HG02981 (cell line): ENCODE measurements around the gene IFITM2.

ENCODE experiments used
- ATAC-seq: cut with Tn5 transposase; IDR thresholded peaks from one replicate; pipeline ENCODE4 v1.9.1; 2021; ENCODE audit warnings: mild to moderate bottlenecking, moderate library complexity; ENCODE audit not compliant: unreplicated experiment

Gene IFITM2

DNA sequence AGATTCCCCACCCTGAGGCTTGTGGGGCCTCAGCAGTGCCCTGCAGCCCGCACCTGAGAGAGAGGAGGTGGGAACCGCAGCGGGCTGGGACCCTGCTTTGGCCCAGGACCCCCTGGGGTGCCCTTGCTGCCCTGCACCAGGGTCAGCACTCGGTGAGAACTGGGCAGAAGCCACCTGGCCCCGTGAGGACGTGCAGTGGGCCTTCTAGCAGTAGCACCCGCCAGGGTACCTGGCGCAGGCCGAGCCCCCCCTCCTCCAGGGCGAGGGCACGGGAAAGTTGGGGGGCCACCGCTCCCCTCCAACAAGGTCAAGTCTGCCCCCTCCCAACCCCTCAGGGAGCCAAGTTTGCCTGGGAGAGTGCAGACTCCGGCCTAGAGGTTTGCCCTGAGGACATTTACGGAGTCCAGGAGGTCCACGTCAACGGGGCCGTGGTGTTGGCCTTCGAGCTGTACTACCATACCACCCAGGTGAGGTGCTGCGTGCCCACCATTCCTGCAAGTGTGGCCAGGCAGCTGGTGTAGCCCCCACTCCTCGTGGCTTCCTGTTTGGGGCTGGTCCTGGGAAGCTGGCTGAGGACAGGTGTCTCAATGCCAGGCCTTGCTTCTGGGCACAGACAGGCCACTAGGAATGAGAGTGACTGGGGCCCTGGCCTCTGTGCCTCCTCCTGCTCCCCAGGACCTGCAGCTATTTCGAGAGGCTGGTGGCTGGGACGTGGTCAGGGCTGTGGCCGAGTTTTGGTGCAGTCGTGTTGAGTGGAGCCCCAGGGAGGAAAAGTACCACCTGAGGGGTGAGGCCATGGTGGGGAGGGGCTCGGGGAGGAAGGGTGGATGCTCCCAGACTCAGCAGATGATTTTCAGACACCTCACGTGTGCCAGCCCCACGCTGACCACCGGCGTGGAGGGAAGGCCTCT is 15.2 kb upstream of the IFITM2 start:
- ATAC-seq: no peak

DNA sequence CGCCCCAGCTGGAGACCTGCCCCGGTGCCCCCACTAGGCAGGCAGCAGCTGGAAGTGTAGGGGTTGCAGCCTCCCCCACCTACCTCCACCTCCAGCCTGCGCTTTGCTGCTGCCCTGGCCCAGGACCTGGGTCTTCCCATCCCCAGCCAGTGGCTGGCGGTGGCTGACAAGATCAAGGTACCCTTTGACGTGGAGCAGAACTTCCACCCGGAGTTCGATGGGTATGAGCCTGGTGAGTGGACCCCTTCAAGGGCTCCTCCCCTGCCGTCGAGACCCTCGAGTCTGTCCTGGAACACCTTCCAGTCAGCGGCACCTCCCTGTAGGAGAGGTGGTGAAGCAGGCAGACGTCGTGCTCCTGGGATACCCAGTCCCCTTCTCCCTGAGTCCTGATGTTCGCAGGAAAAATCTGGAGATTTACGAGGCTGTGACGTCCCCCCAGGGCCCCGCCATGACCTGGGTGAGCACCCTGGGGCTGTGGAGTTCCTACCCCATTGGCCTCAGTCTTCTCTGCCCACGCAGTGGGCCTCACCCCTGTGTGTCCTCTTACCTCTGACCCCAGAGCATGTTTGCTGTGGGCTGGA is 14.3 kb upstream of the IFITM2 start:
- no peak for ATAC-seq

DNA sequence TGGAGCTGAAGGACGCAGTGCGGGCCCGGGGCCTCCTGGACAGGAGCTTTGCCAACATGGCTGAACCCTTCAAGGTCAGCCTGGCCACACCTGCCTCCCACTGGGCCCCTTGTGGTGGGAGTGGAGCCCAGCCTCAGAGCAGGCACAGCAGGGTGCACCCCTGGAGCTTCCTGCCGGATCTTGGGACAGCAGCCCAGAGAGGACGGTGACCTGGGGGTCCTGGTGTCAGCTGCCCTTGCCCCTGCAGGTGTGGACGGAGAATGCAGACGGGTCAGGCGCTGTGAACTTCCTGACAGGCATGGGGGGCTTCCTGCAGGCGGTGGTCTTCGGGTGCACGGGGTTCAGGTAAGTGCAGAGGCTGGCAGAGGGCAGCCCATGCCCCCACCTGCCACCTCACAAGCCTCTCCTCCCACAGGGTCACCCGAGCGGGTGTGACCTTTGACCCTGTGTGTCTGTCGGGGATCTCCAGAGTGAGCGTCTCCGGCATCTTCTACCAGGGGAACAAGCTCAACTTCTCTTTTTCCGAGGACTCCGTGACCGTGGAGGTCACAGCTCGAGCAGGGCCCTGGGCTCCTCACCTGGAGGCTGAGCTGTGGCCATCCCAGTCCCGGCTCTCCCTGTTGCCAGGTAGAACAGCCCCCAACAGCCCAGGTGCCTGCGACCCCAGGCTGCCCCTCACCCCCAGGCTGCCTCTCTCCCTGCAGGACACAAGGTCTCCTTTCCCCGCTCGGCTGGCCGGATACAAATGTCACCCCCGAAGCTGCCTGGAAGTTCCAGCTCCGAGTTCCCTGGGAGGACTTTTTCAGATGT is 13.6 kb upstream of the IFITM2 start:
- no peak for ATAC-seq

DNA sequence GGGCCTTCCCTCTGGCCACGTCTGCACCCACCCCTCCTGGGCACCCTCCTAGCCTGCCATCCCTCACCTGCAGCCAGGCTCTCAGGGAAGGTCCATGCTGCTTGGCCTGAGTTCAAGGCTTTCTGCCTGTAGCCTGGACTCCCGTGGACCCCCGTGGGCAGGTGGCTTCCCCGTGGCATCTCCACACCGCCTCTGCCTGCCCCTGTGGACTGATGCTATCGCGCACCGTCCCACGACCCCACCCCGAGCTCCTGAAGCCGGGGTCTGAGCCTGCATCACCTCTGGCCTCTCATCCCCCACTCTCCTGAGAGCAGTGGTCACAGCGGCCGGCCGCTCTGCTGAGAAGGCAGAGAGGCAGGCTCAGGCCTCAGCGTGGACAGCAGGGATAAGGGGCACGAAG is 12.8 kb upstream of the IFITM2 start:
- no peak for ATAC-seq

DNA sequence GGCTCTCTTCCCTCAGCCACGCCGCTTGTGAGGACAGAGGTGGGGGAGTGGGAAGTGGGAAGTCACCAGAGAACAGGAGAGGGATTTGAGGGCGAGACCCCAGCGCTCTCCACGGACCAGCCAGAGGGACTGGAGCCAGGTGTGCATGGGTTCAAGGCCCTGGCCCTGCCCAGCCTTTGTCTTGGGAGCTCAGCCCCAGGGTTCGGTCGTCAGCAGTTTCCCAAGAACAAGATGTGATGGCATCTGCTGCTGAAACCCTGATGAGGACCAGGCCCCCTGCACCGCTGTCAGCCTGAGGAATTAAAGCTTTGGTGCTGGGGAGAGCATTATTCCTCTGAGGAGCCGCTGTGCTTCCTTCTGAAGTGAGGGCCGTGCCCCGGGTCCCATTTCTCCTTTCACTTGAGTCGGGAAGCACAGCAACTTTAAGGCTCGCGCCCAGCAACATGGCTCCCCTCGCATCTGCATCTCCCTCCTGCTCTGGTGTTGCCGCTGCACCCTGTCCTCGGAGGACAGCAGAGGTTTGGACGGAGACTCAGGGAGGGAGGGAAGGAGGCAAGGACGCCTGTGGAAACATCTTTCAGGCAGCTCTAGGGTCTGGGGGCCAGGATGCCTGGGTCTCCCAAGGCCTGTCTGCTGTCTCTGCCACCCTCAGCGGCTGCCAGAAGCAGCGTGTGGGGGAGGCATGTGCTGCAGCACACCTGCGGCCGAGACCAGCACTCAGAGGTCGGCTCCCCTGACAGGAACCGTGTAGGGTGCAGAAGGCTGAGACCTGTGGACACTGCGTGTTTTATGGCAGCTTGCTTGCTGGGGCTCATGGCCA is 12.1 kb upstream of the IFITM2 start:
- no peak for ATAC-seq

DNA sequence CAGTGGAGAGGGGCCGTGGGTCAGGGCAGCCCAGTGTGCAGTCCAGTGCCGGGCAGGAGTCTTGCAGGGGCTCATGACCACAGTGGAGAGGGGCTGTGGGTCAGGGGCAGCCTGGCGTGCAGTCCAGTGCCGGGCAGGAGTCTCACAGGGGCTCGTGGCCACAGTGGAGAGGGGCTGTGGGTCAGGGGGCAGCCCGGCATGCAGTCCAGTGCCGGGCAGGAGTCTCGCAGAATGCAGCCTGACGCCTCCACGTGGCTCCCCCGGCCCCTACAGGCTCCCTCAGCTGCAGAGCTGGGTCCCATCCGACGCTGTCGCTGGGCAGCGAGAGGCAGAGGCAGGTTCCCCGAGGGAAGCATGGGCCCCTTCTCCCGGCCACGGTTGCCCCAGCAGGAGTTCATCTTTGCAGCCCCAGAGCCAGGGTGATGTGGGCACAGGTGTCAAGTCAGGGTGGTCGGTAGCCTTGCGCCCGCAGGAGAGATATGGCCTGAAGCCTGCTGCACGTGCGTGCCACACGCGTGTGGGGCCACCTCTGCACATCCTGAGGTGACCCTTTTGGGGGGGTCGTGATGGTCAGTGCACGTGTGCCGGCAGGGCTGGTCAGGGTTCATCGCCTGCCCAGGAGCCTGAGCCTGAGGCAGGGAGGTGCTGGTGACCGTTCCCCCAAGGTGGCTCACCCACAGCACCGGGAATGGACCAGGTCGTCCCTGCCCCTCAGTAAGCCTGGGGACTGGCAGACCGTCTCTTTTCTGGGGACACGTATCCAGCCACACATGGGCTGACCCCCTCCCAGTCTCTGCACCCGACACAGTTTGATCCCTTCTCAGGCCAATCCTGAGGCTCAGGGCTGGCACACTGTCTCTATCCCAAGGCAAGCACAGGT is 11.2 kb upstream of the IFITM2 start:
- ATAC-seq: no peak

DNA sequence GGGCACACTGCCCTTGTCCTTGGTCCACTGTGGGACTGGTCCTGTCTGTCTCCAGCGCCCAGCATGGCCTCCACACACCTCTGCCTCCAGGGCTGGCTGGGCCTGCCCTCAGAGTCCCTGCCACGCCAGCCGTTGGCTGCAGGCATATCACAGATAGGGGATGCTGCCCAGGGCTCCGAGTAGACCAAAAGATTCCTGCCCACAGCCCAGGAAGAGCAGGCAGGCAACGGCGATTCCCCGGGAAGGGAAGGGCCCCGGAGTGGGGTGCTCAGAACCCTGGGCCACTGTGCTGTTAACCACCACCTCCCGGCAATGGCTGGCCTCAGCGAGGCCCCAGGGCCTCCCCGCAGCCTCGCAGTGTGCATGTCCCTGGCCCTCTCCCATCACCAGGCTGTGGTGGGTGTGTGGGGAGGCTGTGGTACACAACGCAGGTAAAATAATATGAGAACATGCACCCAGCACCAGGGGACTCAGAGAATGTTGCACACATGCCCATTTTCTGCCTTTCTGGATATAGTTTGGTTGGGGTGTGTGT is 10.5 kb upstream of the IFITM2 start:
- no peak for ATAC-seq

DNA sequence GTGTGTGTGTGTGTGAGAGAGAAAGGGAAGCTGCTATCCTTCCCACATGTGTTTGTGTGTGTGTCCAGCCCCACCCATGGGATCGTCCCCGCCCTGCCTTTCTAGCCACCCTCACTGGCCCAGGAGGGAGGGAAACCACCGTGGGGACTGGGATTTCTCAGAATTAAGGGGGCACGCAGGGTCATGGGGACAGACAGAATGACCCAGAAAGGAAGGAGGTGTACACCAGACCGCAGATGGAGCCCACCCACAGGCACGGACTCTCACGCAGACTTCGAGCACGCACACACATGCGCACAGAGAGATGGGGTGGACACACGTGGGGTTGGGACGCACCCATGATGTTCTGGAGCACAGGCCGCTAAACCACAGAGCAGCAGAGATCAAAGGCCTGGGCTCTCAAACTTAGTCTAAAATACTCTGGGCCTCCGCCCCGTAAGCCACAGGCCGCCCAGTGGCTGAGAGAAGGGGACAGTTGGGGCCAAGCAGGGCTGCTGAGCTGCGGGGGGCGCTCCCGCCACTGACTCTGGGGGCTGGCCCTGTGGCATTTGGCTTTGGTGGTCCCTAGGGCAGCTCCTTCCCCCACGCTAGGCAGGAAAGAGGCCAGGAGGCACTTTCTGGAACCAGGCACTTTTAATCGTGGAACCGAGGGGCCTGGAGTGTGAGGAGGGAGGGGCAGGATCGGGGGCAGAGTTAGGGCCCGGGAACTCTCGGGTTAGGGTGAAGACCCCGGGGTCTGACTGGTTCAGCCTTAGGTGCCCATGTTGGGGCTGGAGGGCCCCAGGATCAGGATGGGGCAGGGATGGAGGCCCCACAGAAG is 9.8 kb upstream of the IFITM2 start:
- no peak for ATAC-seq

DNA sequence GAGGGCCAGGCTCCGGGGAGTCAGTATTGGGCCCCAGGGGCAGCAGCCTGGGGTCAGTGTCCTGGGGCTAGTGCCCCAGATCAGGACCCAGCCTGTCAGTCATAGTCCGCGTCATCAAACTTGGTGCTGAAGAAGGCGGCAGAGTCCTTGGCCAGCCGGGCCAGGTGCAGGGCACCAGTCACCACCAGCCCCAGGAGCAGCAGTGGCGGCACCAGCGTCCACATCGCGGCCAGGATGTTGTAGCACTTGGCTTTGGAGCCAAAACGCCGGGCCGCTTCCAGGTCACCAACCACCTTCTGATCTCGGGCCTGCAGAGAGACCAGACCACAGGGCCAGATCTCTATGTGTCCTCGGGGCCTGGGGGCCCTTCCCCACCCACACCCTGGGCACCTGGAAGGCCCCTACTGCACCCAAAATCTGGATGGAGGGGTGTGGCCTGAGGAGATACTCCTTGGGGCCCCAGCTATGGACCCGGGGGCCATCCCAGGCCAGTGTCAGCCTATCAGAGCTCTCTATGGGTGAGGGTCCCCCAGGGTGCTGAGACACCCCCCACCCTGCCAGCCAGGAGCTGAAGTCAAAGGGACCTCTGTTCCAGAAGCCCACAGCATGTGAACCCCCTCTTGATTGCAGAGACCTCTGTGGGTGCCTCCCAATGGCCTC is 9.1 kb upstream of the IFITM2 start:
- ATAC-seq: no peak

DNA sequence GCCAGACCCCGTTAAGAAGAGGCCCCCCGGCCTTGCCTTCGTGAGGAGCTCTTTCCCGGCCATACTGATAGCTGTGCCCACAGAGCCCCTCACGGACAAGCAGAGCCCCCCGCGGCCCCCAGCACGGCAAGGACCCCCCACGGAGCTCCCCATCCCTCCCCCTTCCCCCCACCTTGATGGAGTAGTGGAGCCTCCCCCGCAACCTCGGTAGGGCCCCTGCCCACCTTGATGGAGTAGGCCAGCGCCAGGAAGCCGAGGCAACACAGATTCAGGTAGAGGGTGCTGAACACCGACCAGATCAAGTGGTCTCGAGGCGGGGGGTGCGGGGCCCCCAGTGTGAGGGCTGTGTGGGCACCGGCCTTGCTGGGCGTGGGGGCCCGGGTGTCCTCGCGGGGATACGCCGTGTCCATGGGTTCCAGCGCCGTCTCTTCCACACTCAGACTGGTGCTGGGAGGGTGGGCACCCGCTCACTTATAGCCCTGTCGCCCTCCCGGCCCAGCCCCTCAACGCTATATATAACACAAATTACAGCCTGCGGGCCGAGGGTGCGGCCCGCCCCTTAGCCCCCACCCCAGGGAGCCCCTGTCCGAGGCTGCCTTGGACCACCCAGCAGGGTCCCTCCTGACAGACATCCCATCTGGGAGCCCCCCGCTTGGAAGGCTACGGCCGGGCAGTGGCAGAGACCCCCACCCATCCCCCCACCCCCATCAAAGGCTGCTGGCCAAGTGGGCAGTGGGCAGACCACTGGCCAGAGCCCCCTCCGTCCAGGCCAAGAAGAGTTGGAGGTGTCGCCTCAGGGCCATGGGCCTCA is 8.3 kb upstream of the IFITM2 start, which contains the start of gene IFITM5:
IFITM5 (minus strand) TSS at position 446 of the 811 bp plus-strand sequence; CDS start at position 410, 36 bp downstream.
- ATAC-seq: no peak

DNA sequence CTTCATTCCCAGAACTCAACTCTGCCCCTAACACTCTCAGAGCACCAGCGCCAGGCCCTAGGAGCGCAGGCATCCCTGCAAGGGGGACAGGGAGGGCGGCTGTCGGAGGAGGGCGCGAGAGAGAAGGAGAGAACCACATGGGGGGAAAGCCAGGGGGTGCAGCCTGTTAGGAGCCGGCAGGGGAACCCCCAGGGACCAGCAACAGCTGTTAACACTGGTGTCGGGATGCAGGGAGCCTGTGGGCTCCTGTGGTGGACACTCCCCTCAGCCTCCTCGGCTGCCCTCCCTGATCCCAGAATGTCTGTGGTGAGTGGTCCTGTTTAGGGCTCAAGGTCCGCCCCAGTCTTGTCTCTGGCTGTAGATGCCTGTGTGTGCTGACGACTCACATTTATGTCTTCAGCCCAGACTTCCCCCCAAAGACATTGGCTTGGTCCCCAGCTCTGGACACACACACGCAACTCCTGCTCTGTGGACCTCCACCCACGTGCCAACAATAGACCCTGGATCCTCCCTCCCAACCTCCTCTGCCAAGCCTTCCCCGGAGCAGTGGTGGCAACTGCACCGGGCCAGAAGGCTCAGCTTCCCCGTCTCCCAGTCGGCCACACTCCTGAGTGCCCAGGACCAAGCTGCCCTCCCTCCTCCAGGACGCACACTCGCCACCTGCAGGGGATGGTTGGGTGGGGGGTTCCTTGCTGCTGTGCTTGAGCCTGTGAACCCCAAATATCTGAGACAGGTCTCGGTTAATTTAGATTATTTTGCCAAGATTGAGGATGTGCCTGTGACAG is 7.5 kb upstream of the IFITM2 start:
- no peak for ATAC-seq

DNA sequence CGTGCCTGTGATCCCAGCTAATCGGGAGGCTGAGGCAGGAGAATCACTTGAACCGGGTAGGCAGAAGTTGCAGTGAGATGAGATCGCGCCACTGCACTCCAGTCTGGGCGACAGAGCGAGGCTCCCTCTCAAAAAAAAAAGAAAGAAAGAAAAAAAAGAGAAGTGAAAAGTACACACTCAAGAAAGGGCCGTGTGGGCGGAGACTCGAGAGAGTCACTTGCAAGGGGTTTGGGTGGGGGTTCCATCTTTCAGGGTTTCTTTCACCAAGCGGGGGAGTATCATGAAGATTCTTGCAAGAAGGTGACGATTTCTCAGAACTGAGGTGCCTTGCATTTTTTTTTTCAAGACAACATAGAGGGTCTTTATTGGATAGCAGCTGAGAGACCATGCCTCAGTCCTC is 4.3 kb upstream of the IFITM2 start:
- no peak for ATAC-seq

DNA sequence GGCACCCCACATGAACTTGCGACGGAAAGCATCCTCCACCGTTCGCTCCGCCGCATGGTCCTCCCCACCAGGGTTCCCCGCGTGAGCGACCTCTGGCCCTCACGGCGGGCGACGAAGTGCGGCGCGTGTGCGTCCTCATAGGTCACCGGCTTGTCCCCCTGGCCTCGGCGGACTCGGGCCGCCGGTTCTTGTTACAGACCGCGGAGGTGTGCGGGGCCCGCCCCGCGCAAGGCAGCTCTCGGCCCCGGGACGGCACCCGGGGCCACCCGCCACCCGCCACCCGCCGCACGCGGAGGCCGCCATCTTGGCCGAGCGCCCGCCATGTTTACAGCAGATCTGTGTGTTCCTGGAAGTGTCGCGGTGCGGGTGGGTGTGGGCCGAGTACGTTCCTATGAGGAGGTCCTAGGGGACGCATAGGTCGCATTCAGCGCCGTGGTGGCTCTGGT is 3.5 kb upstream of the IFITM2 start:
- no peak for ATAC-seq

DNA sequence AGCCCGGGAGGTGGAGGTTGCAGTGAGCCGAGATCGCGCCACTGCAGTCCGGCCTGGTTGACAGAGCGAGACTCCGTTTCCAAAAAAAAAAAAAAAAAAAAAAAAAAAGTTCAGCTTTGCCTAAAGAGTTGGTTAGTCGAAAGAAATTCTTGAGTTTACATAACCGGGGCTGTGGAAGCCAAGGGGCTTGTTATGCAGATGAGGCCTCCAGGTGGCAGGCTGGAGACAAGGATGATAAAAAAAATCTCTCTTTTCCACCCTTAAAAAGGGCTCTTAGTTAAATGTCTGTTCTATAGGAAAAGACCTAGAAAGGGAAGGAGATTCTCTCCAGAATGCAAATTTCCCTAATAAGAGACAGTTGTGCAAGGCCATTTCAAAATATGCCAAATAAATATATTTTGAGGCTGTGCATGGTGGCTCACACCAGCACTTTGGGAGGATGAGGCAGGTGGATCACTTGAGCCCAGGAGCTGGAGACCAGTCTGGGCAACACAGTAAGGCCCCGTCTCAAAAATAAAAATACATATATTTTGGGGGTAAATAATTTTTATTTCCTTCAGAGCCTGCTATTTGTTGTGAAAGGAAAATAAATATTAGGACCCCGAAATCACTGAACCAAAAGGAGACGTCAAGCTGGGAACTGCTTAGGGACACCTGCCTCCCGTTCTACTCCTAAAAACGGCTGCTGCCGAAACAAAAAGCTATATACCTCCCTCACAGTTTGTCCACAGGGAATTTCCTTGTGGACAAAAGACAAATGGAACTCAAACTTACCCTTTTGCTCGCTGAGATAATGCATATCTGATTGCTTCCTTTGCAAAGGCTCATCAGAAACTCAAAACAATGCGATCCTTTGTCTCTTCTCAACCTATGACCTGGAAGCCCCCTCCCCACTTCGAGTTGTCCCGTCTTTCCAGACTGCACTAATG is 2.4 kb upstream of the IFITM2 start:
- no peak for ATAC-seq

DNA sequence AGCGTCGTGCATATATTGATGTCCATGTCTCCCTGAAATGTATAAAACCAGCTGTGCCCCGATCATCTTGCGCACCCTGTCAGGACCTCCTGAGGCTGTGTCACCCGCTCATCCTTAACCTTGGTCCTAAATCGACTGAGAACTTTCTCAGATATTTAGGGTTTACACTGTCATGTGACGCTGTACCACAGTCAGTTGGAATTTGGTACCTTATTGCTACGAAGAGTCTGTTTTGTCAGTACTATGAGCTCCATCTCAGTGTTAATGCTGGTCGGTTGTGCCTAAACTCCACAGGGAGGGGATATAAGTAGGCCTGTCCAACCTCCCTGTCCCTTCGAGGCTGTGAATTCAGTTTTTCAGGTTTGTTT is 1.8 kb upstream of the IFITM2 start:
- ATAC-seq: no peak
